ENCODE results near the gene PGP. TPM values are rescaled to one million over a fixed set of nuclear protein-coding genes. Genes with fewer than 3 reads are reported as not detected.

Gene PGP
- total and polyA plus RNA-seq, 4 donors: 3.4 to 9.9 (median 6.3) TPM

GRCh38 chr16:2226918-2227317 is 12.3 kb upstream of the PGP start:
- Histone ChIP-seq H3K9me3 (ENCODE audit: control insufficient read depth in 4 of 4, low read length in 3 of 4) (no peaks in the 10 kb centered on the region), H3K27ac (ENCODE audit: low read depth in 1 of 2, low read length in 2 of 2) (no peak overlapping the region), H3K27me3 (ENCODE audit: control insufficient read depth in 4 of 4, insufficient read depth in 4 of 4, low read length in 3 of 4) (no peaks in the 10 kb centered on the region), H3K36me3 (ENCODE audit: control insufficient read depth in 4 of 4, insufficient read depth in 3 of 4, low read depth in 1 of 4, low read length in 3 of 4) (peaks cover 0 to 31% (median 14%) of the 10 kb centered on the region in 4 donors), H3K4me1 (ENCODE audit: control insufficient read depth in 4 of 4, insufficient read depth in 4 of 4, low read length in 3 of 4) (peaks cover 10 to 33% (median 27%) of the 10 kb centered on the region in 4 donors), H3K4me3 (ENCODE audit: low read depth in 1 of 3, low read length in 3 of 3) (no peak overlapping the region), H3K9ac (ENCODE audit: low read depth in 1 of 2, low read length in 2 of 2) (no peak overlapping the region)
- 71% methylated on average over 6 of the region's 6 CpGs for WGBS
- DNase-seq (ENCODE audit: low spot score): no peak
- TF ChIP-seq RXRA (IDR thresholded peaks at IDR 0.05): no peak
- no peak for TF ChIP-seq MAX (IDR thresholded peaks at IDR 0.05)
- no peak for TF ChIP-seq FOXA2 (IDR thresholded peaks at IDR 0.05)
- no peak for TF ChIP-seq RAD21 (IDR thresholded peaks at IDR 0.05)
- TF ChIP-seq CTCF (IDR thresholded peaks at IDR 0.05; ENCODE audit: low read depth, low read length, missing input control): no peak
- TF ChIP-seq HNF4A (conservative IDR thresholded peaks at IDR 0.05): no peak
- no peak for TF ChIP-seq ATF3 (IDR thresholded peaks at IDR 0.05)
- no peak for TF ChIP-seq TAF1 (conservative IDR thresholded peaks at IDR 0.05)
- TF ChIP-seq SP1 (IDR thresholded peaks at IDR 0.05): no peak
- no peak for TF ChIP-seq GABPA (IDR thresholded peaks at IDR 0.05 in 1 of 2, conservative IDR thresholded peaks at IDR 0.05 in 1 of 2)
- TF ChIP-seq REST (IDR thresholded peaks at IDR 0.05): no peak
- no peak for TF ChIP-seq EGR1 (IDR thresholded peaks at IDR 0.05; ENCODE audit: low read depth in 2 of 2)

GRCh38 chr16:2226245-2226793 is 11.7 kb upstream of the PGP start:
- DNase-seq (ENCODE audit: low spot score): no peak
- TF ChIP-seq RXRA (IDR thresholded peaks at IDR 0.05): peak; percentile 92 to 94
- TF ChIP-seq HNF4G (IDR thresholded peaks at IDR 0.05): no peak
- no peak for TF ChIP-seq MAX (IDR thresholded peaks at IDR 0.05)
- no peak for TF ChIP-seq REST (IDR thresholded peaks at IDR 0.05)
- TF ChIP-seq ATF3 (IDR thresholded peaks at IDR 0.05): no peak
- no peak for TF ChIP-seq ZBTB33 (IDR thresholded peaks at IDR 0.05)
- no peak for TF ChIP-seq NR2F2 (IDR thresholded peaks at IDR 0.05)
- TF ChIP-seq SP1 (IDR thresholded peaks at IDR 0.05): peak; percentile 85
- no peak for TF ChIP-seq JUND (IDR thresholded peaks at IDR 0.05)
- peak; percentile 92 for TF ChIP-seq FOXA2 (IDR thresholded peaks at IDR 0.05)
- no peak for TF ChIP-seq EGR1 (IDR thresholded peaks at IDR 0.05; ENCODE audit: low read depth in 2 of 2)
- peak; percentile 91 for TF ChIP-seq FOXA1 (IDR thresholded peaks at IDR 0.05)
- TF ChIP-seq YY1 (IDR thresholded peaks at IDR 0.05): no peak
- no peak for TF ChIP-seq GABPA (IDR thresholded peaks at IDR 0.05 in 1 of 2, conservative IDR thresholded peaks at IDR 0.05 in 1 of 2)
- TF ChIP-seq RAD21 (IDR thresholded peaks at IDR 0.05): no peak

More at GRCh38 chr16:2226245-2226793, 11.7 kb upstream of the PGP start:
- H3K27me3 ChIP-seq (ENCODE audit: control insufficient read depth in 4 of 4, insufficient read depth in 4 of 4, low read length in 3 of 4): no peaks in the 10 kb centered on the region
- H3K9ac ChIP-seq (ENCODE audit: low read depth in 1 of 2, low read length in 2 of 2): no peak overlapping the region
- H3K27ac ChIP-seq (ENCODE audit: low read depth in 1 of 2, low read length in 2 of 2): peak overlapping the region in 1 of 2 donors; percentile 13
- peaks cover 10 to 33% (median 27%) of the 10 kb centered on the region in 4 donors for H3K4me1 ChIP-seq (ENCODE audit: control insufficient read depth in 4 of 4, insufficient read depth in 4 of 4, low read length in 3 of 4)
- WGBS: 33% methylated on average over 9 of the region's 9 CpGs
- H3K9me3 ChIP-seq (ENCODE audit: control insufficient read depth in 4 of 4, low read length in 3 of 4): no peaks in the 10 kb centered on the region
- H3K36me3 ChIP-seq (ENCODE audit: control insufficient read depth in 4 of 4, insufficient read depth in 3 of 4, low read depth in 1 of 4, low read length in 3 of 4): peaks cover 0 to 25% (median 11%) of the 10 kb centered on the region in 4 donors
- H3K4me3 ChIP-seq (ENCODE audit: low read depth in 1 of 3, low read length in 3 of 3): no peak overlapping the region
